CD4-positive, alpha-beta T cell treated with Interleukin-6 at 100 ng/mL for 8 hours (primary cell): ENCODE results near the gene MS4A15.
"Not testable (repeated sequence)": the region's sequence is repeated elsewhere in the genome, so short reads cannot be mapped to it uniquely, and the experiment has no call there.

ENCODE experiments used
- DNase-seq: peaks from one replicate; pipeline ENCODE4 v3.0.0-alpha.2; 2020; ENCODE audit warnings: mixed read lengths, low spot score

Gene MS4A15, protein sequence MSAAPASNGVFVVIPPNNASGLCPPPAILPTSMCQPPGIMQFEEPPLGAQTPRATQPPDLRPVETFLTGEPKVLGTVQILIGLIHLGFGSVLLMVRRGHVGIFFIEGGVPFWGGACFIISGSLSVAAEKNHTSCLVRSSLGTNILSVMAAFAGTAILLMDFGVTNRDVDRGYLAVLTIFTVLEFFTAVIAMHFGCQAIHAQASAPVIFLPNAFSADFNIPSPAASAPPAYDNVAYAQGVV

DNA sequence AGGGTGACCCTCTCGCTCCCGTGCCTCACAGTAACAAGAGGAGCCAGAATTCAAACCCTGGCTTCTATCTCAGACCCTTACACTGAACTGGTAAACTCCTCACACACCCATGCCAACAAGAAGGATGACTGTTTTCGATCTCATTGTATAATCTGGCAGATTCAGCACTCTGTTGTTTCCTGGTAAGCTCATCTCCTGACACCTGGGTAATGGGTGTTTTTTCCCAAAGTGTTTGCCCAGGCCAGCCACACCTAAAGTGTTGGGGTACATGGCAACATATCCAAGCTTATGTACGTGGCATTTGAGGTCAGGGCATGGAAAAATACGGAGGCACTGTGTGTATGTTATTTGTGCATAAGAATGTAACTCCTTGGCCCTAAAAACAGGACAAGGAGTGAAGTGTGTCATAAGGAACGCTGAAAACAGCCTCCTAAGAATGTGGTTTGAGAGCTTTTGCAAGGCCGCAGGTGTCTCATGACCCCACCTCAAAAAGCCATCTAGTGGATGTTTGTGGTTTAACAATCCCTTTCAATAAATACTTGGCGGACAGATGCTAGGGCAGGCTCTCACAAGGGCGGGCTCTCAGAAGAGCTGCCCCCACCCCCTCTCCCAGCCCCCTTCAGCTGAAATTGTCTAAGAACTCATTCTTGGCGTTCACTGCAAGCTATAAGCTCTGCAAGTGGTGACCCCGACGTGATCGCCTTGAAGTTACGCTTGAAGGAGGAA, at the start of gene MS4A15:
Gene MS4A15, plus strand, starts transcription at position 561 of the 726 bp plus-strand sequence. CDS start 6,867 bp downstream, outside the sequence.
- DNase-seq = no peak

DNA sequence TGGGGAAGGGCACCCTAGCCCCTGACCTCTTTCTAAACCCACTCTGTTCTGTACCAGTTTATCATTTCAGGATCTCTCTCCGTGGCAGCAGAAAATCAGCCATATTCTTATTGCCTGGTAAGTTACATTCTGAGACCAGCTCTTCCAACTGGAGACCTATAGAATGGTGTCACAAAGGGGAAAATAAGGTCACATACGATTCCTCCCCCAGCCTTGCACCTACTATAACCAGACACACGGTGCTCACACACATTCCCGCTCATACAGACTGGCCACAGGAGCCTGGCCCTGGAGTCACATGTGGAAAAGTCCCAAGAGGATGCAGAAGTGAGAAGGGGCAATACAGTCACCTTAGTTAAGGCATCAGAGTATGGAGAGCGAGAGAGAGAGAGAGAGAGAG, 49.7 kb upstream of the MS4A15 start:
- DNase-seq = no peak

DNA sequence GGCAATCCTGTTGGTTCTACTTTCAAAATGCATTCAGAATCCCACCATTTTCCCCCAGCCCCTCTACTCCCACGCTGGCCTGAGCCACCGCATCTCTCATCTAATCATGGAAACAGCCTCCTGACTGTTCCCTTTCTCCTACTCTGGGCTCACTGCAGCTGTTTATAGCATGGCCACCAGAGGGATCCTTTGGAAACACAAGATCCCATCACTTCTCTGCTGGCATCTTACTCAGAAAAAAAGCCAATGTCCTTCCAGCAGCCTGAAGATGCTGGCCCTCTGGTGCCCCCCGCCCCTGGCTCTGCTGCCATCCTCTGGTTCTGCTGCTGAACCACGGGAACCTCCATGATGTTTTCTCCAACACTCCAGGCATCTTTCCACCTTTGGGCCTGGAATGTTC, 46.2 kb upstream of the MS4A15 start:
- DNase-seq = no peak

DNA sequence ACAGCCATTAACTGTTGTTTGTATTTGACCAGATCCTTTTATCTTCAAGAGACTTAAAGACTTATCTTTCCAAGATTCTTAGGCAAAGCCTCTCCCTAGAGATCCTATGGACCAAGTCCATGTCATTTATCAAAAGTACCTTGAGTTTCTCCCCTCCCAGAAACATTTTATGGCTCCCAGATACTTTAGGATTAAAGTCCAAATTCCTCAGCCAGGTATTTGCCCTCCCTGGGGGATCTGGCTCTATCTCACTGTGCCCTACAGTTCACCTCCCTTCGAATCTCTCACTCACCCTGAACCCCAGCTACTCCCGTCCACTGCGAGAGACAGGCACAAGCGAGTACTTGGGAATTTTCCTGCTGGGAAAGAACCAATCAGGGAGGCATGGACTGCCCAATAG, 45.4 kb upstream of the MS4A15 start:
- DNase-seq = no peak

DNA sequence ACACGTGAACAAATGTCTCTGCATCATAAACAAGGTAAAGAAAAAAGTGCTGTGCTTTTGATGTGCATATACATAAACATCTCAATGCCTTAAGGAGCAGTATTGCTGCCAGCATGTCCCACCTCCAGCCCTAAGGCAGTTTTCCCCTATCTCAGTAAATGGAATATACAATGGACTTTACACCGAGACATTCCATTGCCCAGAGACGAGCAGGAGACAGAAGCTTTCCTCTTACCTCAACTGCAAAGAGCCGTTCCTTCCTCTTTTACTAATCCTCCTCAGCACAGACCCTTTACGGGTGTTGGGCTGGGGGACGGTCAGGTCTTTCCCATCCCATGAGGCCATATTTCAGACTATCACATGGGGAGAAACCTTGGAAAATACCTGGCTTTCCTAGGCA, 43.2 kb upstream of the MS4A15 start:
- not testable (repeated sequence) for DNase-seq

DNA sequence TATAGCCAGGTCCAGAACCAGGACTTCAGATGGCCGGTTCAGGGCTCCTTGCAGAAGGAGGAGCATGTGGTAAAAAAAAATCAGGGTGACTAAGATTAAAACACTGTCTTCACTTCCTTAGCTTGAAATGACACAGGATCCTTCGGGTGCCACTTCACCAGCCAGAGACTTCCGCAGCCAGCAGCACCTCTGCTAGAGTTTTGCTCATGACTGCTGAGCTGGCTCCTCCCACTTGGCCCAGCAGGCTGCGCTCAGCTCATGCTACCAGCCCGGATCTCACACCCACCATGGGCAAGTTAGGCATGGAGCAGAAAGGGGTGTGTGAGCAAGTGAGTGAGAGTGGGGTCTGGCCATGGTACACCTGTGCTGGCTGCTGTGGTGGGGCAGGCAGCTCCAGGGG, 38.7 kb upstream of the MS4A15 start:
- no peak for DNase-seq

DNA sequence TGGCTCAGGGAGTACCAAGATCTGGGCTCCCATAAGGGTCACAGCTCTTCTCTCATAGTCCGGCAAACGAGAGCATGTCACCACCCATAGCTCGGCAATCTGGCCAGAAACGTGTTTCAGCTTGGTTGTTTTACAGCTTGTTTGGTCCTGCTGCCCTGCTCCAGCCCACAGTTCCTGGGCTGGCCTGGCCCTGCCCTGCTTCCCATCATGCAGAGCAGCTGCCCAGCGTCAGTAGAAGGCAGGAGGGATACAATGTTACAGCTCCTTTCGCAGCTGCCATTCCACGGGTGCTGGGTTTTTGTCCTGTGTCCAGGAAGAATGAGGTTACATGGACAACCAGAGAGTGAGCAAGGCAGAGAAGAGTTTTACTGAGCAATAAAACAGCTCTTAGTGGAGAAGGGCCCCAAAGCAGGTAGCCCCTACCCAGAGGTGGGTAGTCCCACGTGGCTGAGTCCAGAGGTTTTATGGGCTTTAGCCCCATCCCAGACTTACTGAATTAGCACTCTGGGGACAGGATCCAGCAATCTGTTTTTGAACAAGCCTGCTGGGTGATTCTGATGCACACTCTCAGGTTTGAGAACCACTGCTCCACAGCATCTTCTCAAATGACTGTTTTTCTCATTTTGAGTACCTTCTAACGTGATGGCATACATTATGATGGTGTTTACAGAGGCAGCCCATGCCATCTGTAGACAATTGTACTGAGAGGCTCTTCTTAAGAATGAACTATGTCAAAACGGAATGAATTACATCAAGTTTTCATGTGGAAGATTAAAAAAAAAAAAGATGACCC, 37.9 kb upstream of the MS4A15 start:
- no peak for DNase-seq

DNA sequence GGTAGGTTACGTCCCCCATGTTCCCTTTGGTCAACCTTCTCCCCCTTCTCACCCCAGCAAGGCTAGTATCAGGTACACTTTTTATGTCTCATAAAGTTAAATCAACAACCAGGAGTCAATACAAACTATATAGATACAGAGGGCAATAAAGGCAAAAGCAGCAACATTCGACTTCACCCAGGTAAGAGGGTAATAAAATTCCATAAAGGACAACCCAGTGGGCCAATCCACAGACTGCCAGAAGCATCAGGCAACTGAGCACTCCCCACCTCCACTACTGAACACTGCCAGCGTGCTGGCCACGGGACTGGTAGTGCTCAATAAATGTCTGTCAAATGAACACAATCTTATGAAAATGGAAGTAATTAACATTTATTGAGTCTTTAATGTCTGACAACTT, 37.3 kb upstream of the MS4A15 start:
- no peak for DNase-seq

DNA sequence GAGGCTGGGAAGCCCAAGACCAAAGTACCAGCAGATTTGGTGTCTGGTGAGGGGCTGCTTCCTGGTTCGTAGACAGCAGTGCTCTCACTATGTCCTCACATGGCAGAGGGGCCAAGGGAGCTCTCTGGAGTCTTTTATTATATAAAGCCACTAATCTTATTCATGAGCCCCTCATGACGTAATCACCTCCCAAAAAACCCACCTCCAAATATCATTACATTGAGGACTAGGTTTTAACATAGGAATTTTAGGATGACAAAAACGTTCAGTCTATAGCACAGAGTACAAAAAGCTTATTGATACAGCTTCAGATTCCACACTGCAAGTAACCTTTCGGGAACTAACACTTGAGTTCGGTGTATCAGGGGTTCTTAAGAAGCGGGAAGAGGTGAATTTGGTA, 36.2 kb upstream of the MS4A15 start:
- no peak for DNase-seq

DNA sequence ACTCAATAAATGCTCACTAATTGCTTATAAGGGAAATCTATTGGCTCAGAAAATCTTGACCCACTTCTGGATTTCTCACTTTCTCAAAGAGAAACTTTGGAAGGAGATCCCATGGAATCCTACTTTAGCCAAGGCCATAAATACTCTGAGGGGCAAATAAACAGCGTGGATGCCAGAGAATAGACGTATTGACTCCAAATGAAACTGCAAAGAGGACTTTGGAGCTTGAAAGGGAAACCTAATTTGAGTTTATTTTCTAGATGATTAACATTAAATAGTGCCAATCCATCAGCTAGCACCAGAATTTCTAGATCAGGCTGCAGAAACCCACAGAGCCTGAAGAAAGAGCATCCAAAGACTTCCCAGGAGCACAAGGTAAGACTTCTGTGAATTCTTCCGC, 32.2 kb upstream of the MS4A15 start, which contains the start of gene MS4A18:
Gene MS4A18, plus strand, starts transcription at position 301 of the 400 bp plus-strand sequence.
- no peak for DNase-seq

DNA sequence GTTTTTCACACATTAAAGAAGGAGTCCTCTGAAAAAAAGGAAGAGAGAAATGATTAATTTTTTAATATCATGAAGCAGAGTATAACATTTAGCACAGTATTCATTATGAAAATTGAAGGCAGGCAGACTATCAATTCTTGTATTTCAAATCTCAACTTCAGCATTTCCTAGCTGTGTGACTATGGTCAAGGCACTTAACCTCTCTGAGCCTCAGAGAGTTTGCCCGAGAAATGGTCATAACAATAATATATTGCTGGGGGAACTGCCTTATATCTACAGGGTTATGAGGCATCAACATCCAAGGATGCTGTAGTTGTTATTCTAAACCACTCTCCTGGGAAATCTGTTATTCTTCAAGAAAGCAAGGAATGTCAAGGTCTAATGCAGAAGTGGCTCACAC, 31.1 kb upstream of the MS4A15 start:
- DNase-seq = no peak

DNA sequence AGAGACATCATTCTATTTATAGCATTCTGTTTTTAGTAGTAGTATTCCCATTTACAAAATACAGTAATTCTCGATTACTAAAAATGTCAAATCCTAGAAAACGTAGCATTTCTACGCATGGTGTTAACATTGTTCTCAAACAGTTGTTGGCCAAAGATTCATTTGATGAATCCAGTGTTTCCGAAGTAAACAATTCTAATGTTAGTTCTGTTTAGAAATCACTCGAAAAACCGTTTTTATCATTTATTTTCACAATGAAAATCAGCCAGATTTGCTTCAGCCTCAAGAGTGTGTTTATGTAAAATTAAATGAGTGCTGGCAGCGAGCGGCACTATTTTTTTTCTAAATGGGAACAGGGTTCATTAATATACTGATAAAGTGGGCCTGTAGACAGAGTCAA, 25.1 kb upstream of the MS4A15 start:
- no peak for DNase-seq

DNA sequence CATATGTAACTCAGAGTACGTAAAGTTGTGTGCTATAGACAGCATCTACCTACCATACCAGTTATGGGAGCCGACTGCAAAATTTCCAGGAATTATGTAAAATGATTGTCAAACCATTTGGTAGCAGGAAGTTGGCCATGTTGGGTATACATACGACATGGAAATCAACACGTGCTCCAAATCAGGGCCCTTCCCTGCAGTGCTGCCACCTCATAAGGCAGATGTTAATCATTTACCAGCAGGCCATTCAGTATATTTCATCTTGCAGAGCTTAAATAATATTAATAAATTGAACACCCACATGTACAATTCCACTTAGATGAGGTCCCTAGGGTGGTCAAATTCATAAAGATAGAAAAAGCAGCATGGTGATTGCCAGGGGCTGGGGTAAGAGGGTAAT, 22.4 kb upstream of the MS4A15 start:
- no peak for DNase-seq

DNA sequence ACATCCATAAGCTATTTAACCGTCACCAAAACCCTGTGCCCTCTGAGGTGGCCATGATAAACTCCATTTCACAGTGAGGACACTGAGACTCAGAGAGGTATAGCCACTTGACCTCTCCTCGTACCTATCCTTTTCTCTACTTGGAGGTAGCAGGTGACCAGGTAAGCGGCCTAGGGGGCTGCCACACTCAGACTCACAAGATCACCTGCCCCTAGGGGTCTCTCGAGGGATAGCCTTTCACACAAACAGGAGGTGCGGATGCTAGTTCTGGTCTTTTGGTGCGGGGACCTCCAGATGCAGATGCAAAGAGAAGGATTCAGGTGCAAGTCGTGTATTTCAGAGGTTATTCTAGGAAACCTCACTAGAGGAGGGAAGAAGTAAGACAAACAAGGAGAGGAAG, 17.6 kb upstream of the MS4A15 start:
- DNase-seq = no peak

DNA sequence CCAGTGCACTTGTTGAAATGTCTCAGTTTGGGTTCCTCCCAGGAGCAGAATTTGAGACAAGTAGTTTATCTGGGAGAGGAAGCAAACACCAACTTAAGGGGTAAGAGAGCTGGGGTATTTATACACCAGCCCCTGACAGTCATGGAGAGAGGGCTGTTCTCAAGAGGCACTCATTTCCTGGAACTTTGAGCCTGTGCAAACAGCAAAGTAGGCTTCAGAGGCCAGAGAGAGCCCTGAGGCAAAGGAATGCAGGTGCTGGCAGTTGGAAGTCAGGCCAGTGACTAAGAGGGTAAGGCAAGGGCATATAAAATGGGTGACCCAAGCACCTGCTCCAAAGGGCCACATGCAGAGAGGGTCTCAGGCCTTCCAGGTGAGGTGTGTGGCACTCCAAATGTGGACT, 16.1 kb upstream of the MS4A15 start:
- DNase-seq = no peak

DNA sequence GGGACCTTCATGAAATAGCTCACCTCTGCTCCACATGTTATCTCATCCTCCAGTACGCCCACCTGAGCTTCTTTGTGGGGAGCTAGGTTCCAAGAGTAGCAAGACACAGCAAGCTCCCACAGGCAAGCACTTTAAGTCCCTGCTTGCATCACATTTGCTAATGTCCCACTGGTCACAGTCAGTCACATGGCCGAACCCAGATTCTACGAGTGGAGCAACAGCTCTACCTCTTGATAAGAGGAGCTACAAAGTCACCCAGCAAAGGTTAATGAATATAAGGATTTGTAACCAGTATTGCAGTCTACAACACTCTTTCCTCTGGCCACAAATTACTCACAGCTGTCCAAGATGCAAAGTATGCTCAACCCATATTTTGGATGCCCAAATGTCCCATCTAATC, 15.2 kb upstream of the MS4A15 start:
- DNase-seq = no peak

DNA sequence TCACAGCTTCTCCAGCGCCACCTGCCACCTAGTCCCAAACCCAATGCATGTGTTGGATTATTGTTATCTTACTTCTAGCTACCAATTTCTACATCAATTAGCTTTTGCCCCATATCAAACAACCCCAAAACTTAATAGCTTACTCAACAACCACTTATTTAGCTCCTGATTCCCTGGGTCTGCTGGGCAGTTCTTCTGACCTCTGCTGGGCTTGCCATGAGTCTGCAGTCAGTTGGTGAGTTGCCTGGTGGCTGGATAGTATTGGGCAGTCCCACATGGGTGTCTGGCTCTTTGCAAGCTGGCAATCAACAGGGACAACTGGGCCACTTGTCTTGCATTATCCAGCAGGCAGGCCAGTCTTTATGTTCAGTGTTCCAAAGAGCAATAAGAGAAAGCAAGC, 13.6 kb upstream of the MS4A15 start:
- DNase-seq = no peak

DNA sequence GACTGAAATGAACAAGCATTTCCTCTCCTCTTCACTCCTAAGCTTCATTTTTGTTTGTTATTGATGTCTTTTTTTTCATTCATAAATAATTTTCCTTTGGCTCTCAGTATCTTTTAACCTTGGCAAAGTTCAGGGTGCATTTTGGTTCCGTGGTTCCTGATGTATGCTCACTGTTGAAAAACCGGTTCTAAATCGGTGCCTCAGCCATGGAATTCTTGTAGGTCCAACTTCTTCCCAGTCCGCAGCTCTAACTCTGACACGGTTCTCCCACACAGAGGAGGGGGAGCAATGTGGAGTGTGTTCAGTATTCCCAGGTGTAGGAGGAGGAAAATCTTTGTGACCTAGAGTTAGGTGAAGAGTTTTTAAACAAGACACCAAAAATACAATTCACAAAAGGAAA, 12.6 kb upstream of the MS4A15 start:
- no peak for DNase-seq

DNA sequence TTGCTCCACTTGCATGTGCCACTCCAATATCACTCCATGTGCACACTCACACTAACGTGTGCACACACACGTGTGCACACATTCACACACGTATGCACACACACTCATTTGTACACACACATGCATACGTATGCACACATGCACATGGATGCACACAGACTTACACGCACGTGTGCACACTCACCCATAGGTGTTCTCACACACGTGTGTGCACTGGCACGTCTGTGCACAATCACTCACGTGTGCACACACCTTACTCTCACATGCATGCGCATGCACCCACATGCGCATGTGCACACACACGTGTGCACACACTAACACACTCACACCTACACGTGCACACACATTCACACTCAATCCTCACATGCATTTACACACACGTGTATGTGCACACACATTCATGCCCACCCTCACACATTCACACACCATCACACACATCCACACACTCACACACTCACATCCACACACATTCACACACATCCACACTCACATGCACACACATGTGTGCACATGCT, 9.3 kb upstream of the MS4A15 start:
- no peak for DNase-seq

DNA sequence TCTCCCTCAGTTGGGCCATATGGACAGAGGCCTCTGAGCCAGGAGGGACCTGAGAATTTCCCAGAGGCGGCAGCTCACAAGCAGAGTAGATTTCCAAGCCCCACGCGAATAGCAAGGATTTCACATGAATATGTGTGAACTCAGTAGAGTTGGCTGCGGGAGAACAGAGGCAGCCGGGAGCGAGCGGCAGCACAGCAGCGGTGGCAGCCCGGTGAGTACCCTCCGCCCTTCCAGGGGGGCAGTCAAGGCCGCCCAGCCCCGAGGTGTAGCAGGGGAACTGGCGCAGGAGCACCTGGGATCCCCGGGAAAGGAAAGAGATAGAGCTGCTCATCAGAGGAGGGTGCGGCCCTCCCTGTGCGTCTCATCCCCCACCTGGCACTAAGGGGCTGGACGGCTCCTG, 8.4 kb upstream of the MS4A15 start:
- DNase-seq = no peak

DNA sequence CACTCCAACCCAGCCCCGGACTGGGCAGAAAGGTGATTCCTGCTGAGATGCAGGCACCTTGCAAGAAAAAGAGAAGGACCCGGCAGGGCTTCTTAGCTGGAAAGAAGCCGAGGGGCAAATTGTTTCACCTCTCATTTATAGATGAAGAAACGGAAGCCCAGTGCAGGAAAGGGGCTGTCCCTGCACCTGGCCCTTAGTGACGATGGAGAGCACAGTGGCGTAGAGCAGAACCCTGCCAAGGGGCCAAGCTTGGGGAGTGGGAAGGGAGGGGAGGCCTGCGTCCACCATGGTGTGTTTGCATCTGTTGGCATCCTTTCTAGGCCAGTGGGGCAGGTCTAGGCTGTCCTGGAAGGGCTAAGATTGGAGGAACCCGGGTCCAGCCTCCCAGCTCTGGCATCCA, 7.8 kb upstream of the MS4A15 start:
- DNase-seq = no peak

DNA sequence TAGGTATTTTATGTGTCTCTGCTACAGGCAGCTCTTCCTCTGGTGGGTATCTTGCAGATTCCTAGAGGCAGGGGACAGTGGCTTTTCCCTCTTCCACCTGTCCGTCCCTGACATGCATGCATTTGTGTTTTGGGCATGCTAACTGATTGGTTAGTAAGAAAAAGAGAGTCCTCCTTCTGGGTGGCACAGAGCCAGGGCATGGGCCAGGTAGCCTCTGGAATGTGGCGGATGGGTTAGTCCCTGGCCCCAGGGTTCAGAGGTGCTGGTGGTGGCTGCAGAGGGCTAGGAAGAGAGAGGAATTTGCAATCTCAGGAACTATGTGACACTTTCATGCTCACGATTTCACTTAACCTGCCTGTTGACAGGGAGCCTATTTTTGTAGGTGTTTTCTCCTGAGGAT, 5.8 kb upstream of the MS4A15 start:
- DNase-seq = no peak

DNA sequence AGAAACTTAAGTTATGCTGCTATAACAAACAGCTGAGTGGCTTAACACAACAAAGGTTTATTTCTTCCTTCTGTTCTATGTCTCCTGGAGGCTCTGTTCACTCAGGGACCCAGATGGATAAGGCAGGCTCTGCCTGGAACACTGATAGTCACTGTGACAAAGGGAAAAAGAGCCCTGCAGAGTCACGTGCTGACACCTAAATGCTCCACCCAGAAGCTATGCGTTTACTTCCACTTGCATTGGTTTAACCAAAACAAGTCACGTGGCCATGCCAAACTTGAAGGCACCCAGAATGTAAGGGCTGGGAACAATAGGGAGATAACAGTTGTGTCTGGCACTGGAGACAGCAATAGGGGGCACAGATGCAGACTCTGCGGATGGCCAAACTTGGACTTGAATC, 3.4 kb upstream of the MS4A15 start:
- DNase-seq = no peak
